Left ventricle myocardium inferior (tissue), 1 donor: ENCODE data around the gene ATP1A1. TPM values are rescaled to one million over a fixed set of nuclear protein-coding genes. Genes with fewer than 3 reads are reported as not detected.

Experiments
- DNase-seq: peaks from one replicate; pipeline ENCODE4 v3.0.0-alpha.2; 2020
- H3K27ac ChIP-seq: fragments of 200-600 bp; replicated peaks from 2 replicates; pipeline ENCODE4 v1.8.0; 2021
- H3K27me3 ChIP-seq: fragments of 200-600 bp; 2 replicates; pipeline ENCODE4 v1.8.0; 2021; ENCODE audit warnings: low read depth
- H3K36me3 ChIP-seq: fragments of 200-600 bp; 2 replicates; pipeline ENCODE4 v1.8.0; 2021
- H3K4me1 ChIP-seq: fragments of 200-600 bp; 2 replicates; pipeline ENCODE4 v1.8.0; 2021
- H3K4me3 ChIP-seq: fragments of 200-600 bp; 2 replicates; pipeline ENCODE4 v1.8.0; 2021; ENCODE audit warnings: mild to moderate bottlenecking, moderate library complexity
- H3K9me3 ChIP-seq: fragments of 200-600 bp; replicated peaks from 2 replicates; pipeline ENCODE4 v1.8.0; 2021
- CTCF ChIP-seq: fragments of 200-600 bp; IDR thresholded peaks from 2 replicates; pipeline ENCODE4 v1.8.0; 2021; ENCODE audit warnings: antibody characterized with exemption, mild to moderate bottlenecking, borderline replicate concordance
- intact Hi-C: fragments of 100-400 bp; cut with micrococcal nuclease; formaldehyde crosslinking; loops from one replicate; pipeline ENCODE4 v1.11.0; 2022
- total RNA-seq: library from RNA; stranded (reverse); fragmentation: NEBNext Ultra II Directional; extraction: Animal tissue kit (Norgen Biotek cat#: 25700); gene quantifications from one replicate; pipeline ENCODE4 v1.2.1, GENCODE V29; 2021
- donor health status: DM: no; HTN: yes; CAD: no; lungs with severe emphysema.

The ATP1A1 gene
- total RNA-seq, 1 donor from 2014 or later: 230 TPM

DNA sequence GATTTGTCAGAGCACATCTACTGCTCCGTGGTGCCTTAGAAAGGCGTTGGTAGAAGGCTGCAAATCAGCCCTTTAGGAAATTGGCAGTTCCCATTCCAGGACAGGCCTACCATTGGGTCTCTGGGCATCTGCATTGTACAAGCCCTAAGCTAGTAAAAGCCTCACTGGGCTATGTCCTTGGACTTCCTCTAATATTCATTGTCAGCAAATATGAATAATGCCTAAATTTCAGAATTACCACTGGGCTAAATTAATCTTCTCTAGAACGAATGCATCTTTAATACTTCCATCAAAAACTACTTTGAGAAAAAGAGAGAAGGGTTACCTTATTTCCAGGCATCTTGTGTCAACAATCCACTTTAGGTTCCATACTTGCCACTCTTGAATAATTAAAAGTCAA is 41.5 kb upstream of the ATP1A1 start:
- no peak for TF ChIP-seq CTCF
- intact Hi-C loops: no loop called here

GRCh38 chr1:116332451-116332850 is 40.6 kb upstream of the ATP1A1 start:
- intact Hi-C loops: no loop called here
- H3K4me1 ChIP-seq: peaks cover 22% of the 10 kb centered on the region
- DNase-seq: no peak

More for the DNA sequence above, 41.5 kb upstream of the ATP1A1 start:
- Histone ChIP-seq H3K9me3 (no peaks in the 10 kb centered on the region), H3K36me3 (no peaks in the 10 kb centered on the region), H3K4me3 (no peak overlapping the region), H3K27ac (no peak overlapping the region), H3K4me1 (peaks cover 22% of the 10 kb centered on the region), H3K27me3 (no peaks in the 10 kb centered on the region)
- DNase-seq: no peak

GRCh38 chr1:116333171-116334014 is 39.7 kb upstream of the ATP1A1 start:
- Histone ChIP-seq H3K9me3 (no peaks in the 10 kb centered on the region), H3K36me3 (no peaks in the 10 kb centered on the region), H3K27me3 (no peaks in the 10 kb centered on the region), H3K4me1 (peaks cover 22% of the 10 kb centered on the region), H3K27ac (no peak overlapping the region), H3K4me3 (no peak overlapping the region)
- DNase-seq: no peak
- no peak for TF ChIP-seq CTCF
- intact Hi-C loops: no loop called here

More at GRCh38 chr1:116332451-116332850, 40.6 kb upstream of the ATP1A1 start:
- no peaks in the 10 kb centered on the region for H3K9me3 ChIP-seq
- H3K36me3 ChIP-seq: no peaks in the 10 kb centered on the region
- H3K27ac ChIP-seq: no peak overlapping the region
- no peak for TF ChIP-seq CTCF
- no peak overlapping the region for H3K4me3 ChIP-seq
- H3K27me3 ChIP-seq: no peaks in the 10 kb centered on the region

GRCh38 chr1:116334015-116334547 is 39.0 kb upstream of the ATP1A1 start:
- no peak overlapping the region for H3K27ac ChIP-seq
- no peaks in the 10 kb centered on the region for H3K27me3 ChIP-seq
- H3K4me3 ChIP-seq: no peak overlapping the region
- TF ChIP-seq CTCF: no peak
- intact Hi-C loops: no loop called here
- H3K4me1 ChIP-seq: peaks cover 22% of the 10 kb centered on the region
- no peaks in the 10 kb centered on the region for H3K36me3 ChIP-seq
- no peaks in the 10 kb centered on the region for H3K9me3 ChIP-seq
- peak; percentile 51 for DNase-seq

DNA sequence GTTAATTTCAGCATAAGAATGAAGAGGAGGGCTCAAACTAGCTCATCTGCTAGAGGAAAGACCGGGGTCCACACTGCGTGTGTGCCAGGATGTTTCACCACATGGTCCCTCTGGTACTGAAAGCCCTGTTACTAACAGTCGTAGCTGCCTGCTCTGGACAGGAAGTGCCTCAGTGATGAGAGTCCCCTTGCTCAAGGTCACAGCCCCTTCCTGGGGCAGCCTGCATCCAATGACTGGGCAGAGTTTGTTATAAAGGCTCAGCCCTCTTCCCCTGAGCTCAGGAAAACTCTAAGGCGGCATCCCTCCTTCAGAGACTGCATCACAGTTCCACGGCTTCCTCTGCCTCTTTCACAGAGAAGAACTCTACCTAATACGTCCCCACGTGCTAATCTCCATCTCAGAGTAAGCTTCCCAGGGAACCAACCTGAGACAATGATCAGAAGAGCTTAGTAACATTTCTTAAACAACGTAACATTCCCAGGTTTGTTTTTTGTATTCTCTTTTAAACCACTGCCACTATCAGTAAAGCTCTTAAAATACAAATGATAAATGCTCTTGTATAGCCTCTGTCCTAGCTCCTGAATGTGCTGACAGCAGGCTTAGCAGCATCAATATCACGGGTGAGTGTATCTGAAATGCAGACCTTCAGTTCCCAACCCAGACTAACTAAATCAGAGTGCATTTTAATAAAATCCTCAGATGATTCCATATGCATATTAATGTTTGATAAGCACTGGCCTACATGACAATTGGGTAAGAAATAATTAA is 38.0 kb upstream of the ATP1A1 start:
- TF ChIP-seq CTCF: no peak
- Histone ChIP-seq H3K9me3 (no peaks in the 10 kb centered on the region), H3K4me3 (no peak overlapping the region), H3K4me1 (peaks cover 22% of the 10 kb centered on the region), H3K27me3 (no peaks in the 10 kb centered on the region), H3K36me3 (no peaks in the 10 kb centered on the region), H3K27ac (no peak overlapping the region)
- no peak for DNase-seq
- intact Hi-C loops: no loop called here
